Measurements from ENCODE around the gene EGF.

EGF gene

GRCh38 chr4:109962401-109962800 lies 49.7 kb downstream of the EGF start:
- no peak for DNase-seq (ENCODE audit: low spot score)

- DNase-seq (ENCODE audit: low spot score) = no peak
Measured at GRCh38 chr4:109966891-109967481, 54.3 kb downstream of the EGF start.

DNA sequence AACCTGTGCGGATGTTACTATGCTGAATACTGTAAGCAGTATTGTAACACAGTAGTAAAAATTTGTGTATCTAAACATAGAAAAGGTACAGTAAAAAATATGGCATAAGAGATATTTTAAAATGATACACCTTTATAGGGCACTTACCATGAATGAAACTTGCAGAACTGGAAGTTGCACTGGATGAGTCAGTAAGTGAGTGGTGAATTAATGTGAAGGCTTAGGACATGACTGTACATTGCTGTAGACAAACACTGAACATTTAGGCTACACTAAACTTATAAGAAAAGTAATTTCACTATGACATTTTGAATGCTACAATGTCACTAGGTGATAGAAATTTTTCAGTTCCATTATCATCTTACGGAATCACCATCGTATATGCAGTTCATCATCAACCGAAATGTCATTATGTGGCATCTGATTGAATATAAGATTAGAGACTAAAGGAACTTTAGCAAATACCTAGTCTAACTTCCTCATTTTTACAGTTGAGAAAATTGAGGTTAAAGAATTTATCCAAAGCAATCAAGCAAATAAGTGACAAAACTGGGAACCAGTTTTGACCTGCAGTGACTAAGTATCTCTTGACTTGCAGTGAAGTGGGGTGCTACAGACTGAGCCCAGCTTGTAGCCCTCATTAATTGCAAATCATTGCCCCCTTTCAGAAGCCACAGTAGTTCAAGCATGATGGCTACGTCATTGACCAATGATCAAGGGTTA lies 55.3 kb downstream of the EGF start:
- DNase-seq (ENCODE audit: low spot score) = no peak

- no peak for DNase-seq (ENCODE audit: low spot score)
Measured at GRCh38 chr4:109969087-109969486, 56.4 kb downstream of the EGF start.

DNA sequence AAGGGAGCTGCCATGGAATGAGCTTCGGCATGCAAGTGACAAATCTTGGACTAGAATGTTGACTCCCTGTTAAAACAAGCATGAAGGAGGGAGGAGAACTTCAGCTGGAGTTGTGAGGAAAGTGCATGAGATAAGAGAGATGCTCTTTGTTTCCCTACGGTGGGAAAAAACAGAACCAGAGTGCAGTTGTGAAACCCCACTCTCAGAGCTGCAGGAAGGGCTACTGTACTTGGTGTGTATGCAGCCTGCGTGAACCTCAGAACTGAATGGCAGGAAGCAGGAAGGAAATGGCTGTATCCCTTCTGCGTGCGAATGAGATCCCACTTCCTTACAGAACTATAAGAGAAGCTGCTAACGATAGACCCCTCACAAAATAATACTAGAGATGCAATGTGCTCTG lies 57.2 kb downstream of the EGF start:
- DNase-seq (ENCODE audit: low spot score) = peak; percentile 32

- no peak for DNase-seq (ENCODE audit: low spot score)
Measured at GRCh38 chr4:109972786-109973528, 60.3 kb downstream of the EGF start.

DNA sequence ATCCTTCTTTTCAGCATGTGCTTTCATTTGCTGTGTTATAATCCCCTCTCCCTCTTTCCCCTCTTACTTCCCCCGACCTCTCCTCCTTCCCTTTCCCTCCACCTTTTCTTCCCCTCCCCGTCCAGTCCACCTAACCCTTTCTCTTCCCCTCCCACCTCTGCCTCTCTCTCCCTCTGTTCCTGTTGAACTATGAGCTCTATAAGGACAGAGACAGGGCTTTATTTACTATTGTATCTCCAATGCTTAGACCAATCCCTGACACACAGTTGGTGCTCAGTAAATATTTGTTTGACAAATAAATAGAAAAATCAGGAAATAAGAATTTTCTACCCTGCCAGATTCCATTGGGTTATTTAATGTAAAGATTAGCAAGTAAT lies 60.8 kb downstream of the EGF start:
- DNase-seq (ENCODE audit: low spot score) = no peak

GRCh38 chr4:109976189-109976588 lies 63.5 kb downstream of the EGF start:
- no peak for DNase-seq (ENCODE audit: low spot score)

- peak; percentile 48 for DNase-seq (ENCODE audit: low spot score)
Measured at GRCh38 chr4:109977854-109978501, 65.3 kb downstream of the EGF start.

- DNase-seq (ENCODE audit: low spot score) = no peak
Measured at GRCh38 chr4:109978704-109979454, 66.2 kb downstream of the EGF start.

DNA sequence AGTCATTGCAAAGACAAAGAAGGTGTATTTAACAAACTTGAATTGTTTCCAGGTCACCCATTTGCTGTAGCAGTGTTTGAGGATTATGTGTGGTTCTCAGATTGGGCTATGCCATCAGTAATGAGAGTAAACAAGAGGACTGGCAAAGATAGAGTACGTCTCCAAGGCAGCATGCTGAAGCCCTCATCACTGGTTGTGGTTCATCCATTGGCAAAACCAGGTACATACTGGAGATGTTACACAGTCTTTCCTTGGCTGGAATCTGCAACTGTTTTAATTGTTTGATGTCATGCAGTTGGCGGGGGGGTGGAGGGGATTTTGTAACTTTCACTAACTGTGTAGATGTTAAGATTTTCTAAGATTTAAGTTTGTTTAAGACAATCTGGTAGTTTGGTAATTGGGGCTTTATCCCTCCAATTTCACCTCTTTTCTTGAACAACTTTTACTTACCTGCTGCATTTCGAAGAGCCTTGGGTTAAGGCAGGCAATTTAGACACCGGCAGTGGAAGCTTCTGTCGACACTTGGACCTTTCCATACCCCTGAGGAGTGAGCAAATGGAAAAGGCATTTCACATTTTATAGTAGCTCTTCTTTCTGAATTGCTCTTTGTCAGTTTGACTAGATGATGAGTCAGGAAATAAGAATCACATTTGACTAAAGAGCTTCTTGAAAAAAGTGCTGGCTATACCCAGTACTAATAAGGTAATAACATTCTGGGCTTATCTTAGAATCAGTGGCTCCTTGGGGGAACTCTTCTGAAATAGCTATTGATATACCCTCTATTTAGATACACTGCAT lies 67.4 kb downstream of the EGF start:
- no peak for DNase-seq (ENCODE audit: low spot score)

- DNase-seq (ENCODE audit: low spot score) = no peak
Measured at GRCh38 chr4:109981936-109982335, 69.3 kb downstream of the EGF start.

DNA sequence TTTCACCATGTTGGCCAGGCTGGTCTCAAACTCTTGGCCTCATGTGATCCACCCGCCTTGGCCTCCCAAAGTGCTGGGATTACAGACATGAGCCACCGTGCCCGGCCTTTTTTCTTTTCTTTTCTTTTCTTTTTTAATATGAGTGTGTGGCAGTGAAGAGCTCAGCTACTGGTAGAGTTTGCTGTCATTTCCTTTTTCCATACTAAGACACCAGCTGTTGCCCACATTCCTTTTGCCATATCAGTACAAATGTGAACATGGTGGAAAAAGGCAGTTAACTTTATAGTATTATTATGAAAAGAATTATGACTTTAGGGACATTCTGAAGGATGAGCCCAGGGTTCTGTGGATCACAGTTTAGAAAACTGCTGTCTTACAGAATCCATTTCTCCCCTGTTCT lies 69.8 kb downstream of the EGF start:
- DNase-seq (ENCODE audit: low spot score) = no peak

- DNase-seq (ENCODE audit: low spot score) = no peak
Measured at GRCh38 chr4:109985993-109986974, 73.6 kb downstream of the EGF start.

GRCh38 chr4:109989044-109989443 lies 76.4 kb downstream of the EGF start:
- no peak for DNase-seq (ENCODE audit: low spot score)

DNA sequence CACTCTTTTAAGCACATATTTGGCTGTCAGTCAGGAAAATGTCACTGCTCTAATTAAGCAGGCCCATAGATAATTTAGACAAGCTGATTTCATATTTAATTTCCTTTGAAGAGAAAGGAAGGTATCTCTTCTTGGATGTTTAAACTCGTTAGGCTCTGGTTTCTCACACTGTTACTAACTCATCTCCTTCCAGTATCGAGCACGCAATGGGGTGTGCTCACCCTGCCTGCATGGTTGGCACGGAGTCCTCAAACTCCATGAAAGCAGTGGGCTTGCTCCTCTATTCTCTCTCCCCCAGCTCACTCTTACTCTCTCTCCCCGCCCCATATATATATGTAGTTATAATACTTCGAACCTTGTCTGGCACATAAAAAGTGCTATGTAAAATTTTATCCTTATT lies 76.9 kb downstream of the EGF start:
- no peak for DNase-seq (ENCODE audit: low spot score)

DNA sequence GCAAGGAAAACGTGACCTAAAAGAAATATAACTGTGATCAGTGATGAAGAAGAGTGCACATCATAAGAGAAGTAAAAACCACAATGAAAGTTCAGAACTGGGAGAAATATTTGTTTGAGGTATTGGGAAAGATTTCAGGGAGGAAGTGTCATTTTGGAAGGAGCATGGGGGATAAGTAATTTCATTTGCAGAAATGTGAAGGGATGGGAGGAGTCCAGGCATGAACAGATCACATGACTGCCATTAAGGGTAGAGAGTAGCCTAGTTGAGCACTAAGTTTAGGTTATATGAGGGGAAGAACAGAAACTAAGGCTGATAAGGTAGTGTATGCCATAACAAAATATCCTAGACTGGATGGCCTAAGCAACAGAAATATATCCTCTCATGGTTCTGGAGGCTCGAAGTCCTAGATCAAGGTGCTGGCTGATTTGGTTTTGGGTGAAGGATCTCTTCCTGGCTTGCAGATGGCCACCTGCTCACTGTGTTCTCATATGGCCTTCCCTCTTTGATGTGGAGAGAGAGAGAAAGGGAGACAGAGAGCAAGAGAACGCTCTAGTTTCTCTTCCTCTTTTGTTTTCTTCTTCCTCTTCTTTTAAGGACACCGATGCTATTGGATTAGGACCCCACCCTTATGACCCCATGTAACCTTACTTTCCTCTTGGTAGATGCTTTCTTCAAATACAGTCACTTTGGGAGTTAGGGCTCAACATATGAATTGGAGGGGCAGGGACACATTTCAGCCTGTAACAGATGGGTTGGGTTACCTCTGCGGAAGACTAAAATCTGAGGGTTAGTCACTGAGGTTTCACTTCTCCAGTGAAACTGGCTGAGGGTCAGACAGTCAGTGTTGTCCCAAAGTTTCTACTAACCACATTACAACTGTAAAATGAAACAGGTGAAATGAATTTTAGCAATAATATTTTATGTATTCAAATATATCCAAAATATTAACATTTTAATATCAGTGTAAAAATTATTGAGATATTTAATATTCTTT lies 77.9 kb downstream of the EGF start:
- DNase-seq (ENCODE audit: low spot score) = peak; percentile 69

DNA sequence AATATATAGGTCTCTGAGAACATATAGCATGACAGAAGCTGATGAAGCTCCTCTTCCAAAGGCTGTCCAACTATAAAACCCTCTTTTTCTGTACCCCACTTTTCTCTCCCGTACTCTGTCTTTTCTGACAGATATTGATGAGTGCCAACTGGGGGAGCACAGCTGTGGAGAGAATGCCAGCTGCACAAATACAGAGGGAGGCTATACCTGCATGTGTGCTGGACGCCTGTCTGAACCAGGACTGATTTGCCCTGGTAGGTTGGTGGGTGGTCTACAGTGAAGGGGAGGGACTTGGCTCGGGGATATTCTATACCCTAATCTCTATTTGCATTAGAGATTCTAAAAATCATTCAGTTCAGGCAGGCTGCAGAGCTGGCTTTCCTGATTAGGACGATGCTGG lies 80.4 kb downstream of the EGF start:
- no peak for DNase-seq (ENCODE audit: low spot score)

DNA sequence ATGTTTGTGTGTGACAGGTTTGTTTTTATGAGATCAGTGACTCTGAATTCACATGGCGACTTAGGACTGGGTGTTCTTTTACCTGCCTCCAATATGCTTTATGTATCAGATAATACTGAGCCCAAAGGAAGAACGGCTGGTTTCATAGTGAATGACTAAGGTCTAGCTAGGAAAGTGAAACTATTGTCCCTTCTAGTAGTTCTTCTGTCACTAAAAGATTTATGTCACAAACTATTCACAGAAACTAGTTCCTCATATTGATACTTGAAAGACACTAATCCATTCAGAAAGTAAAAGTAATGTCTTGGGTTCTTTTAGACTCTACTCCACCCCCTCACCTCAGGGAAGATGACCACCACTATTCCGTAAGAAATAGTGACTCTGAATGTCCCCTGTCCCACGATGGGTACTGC lies 81.7 kb downstream of the EGF start:
- DNase-seq (ENCODE audit: low spot score) = no peak
